ENCODE results near the gene ATE1.

ATE1 gene

GRCh38 chr10:121694966-121695643, 232.7 kb downstream of the ATE1 start:
- DNase-seq (ENCODE audit: low read depth) = no peak

- no peak for DNase-seq (ENCODE audit: low read depth)
Observed at GRCh38 chr10:121694327-121694965, 233.4 kb downstream of the ATE1 start.

GRCh38 chr10:121692626-121693025, 235.2 kb downstream of the ATE1 start:
- DNase-seq (ENCODE audit: low read depth) = no peak

- no peak for DNase-seq (ENCODE audit: low read depth)
Observed at GRCh38 chr10:121690970-121691369, 236.9 kb downstream of the ATE1 start.
